Sigmoid colon (tissue), 4 donors: Measurements from ENCODE around the gene PRAME.

ENCODE experiments used
- CTCF ChIP-seq, 4 experiments: fragments of 450-650 bp in 3 of 4; fragments of 200-600 bp in 1 of 4; IDR thresholded peaks; one replicate each; pipeline ENCODE4 v1.5.1; 2016 to 2019; ENCODE audit warnings: antibody characterized with exemption in 4 of 4, mild to moderate bottlenecking in 3 of 4, moderate library complexity in 2 of 4
- POLR2A ChIP-seq, 2 donors: fragments of 450-650 bp; IDR thresholded peaks; one replicate each; pipeline ENCODE4 v1.6.1; 2016; ENCODE audit warnings: antibody characterized with exemption in 2 of 2, mild to moderate bottlenecking in 2 of 2, moderate library complexity in 2 of 2
- POLR2AphosphoS5 ChIP-seq, 4 donors: sonication (generic); formaldehyde crosslinking; IDR thresholded peaks; one replicate each; pipeline ENCODE4 v1.6.1; 2017; ENCODE audit warnings: antibody characterized with exemption in 4 of 4

- TF ChIP-seq CTCF (IDR thresholded peaks at IDR 0.05) (no peak), POLR2A (IDR thresholded peaks at IDR 0.05) (no peak), POLR2AphosphoS5 (IDR thresholded peaks at IDR 0.05) (no peak)
Measured at GRCh38 chr22:22584722-22585121, 25.7 kb upstream of the PRAME start.
